GM12878 (cell line): Measurements from ENCODE around the gene CEP83. TPM values are rescaled to one million over a fixed set of nuclear protein-coding genes. Genes with fewer than 3 reads are reported as not detected.

ENCODE experiments used
- ATAC-seq: fragments of 200-7000 bp; cut with Tn5 transposase; 3 replicates; pipeline ENCODE4 v1.9.1; 2020; ENCODE audit warnings: mild to moderate bottlenecking, moderate library complexity
- BruUV-seq: library from RNA; stranded (reverse); fragments of 400-500 nt; replicated peaks from 2 replicates; lab custom pipeline; 2021; lab: Mats Ljungman, UMichigan
- CTCF ChIA-PET: fragments of 300-600 bp; sonication (Branson Sonifier 250); formaldehyde crosslinking; extraction: SDS; loops from one replicate; lab custom pipeline; 2021; ENCODE audit warnings: inconsistent platforms; lab: Yijun Ruan, JAX
- POLR2A ChIA-PET: fragments of 350-600 bp; formaldehyde crosslinking; extraction: SDS; loops from one replicate; lab custom pipeline; 2021; ENCODE audit warnings: inconsistent platforms; lab: Charles Lee
- RAD21 ChIA-PET: fragments of 300-600 bp; sonication (Branson Sonifier 250); formaldehyde crosslinking; loops from one replicate; lab custom pipeline; 2023; ENCODE audit warnings: antibody characterized with exemption; ENCODE audit not compliant: unreplicated experiment; lab: Charles Lee
- SMC1A ChIA-PET: fragments of 300-600 bp; sonication (Branson Sonifier 250); formaldehyde crosslinking; loops from one replicate; lab custom pipeline; 2023; ENCODE audit not compliant: unreplicated experiment, uncharacterized antibody; lab: Charles Lee
- DNase-seq: peaks from one replicate; pipeline ENCODE4 v3.0.0-alpha.2; 2011; ENCODE audit warnings: low read depth, low spot score
- FAIRE-seq: peaks from 3 replicates; lab custom pipeline; 2011; peaks lifted over from hg19 to GRCh38; lab: Jason Lieb, UNC
- H2AFZ ChIP-seq: 2 replicates; pipeline ENCODE4 v1.6.0; 2011; ENCODE audit warnings: low read depth, low read length, control low read depth; ENCODE audit not compliant: control insufficient read depth
- H3K27ac ChIP-seq: 2 replicates; pipeline ENCODE4 v1.5.1; 2011; ENCODE audit warnings: control low read depth; ENCODE audit not compliant: control insufficient read depth, insufficient read depth
- H3K27me3 ChIP-seq, 2 experiments: replicated peaks in 1 of 2; 2 replicates each; pipeline versions ENCODE4 v1.6.0 to v1.6.1; 2011; ENCODE audit warnings: low read length in 1 of 2; ENCODE audit not compliant: control insufficient read depth in 2 of 2, insufficient read depth in 2 of 2
- H3K36me3 ChIP-seq, 2 experiments: 2 replicates each; pipeline ENCODE4 v1.5.1; 2011; ENCODE audit warnings: low read length in 1 of 2; ENCODE audit not compliant: control insufficient read depth in 2 of 2, insufficient read depth in 2 of 2
- H3K4me1 ChIP-seq: 2 replicates; pipeline ENCODE4 v1.6.1; 2011; ENCODE audit warnings: mild to moderate bottlenecking, low read length, moderate library complexity, mixed read lengths; ENCODE audit not compliant: control insufficient read depth, insufficient read depth
- H3K4me2 ChIP-seq: 2 replicates; pipeline ENCODE4 v1.6.0; 2011; ENCODE audit warnings: control low read depth; ENCODE audit not compliant: control insufficient read depth, insufficient read depth
- H3K4me3 ChIP-seq: fragments of 200-600 bp; sonication (generic); 2 replicates; pipeline ENCODE4 v1.5.1; 2016
- H3K79me2 ChIP-seq: 2 replicates; pipeline ENCODE4 v1.6.0; 2011; ENCODE audit warnings: low read length; ENCODE audit not compliant: control insufficient read depth, insufficient read depth
- H3K9ac ChIP-seq: 2 replicates; pipeline ENCODE4 v1.8.0; 2011; ENCODE audit warnings: low read length, control low read depth, mixed read lengths; ENCODE audit not compliant: control insufficient read depth, insufficient read depth
- H3K9me3 ChIP-seq: replicated peaks from 3 replicates; pipeline ENCODE4 v1.5.1; 2011; ENCODE audit warnings: mild to moderate bottlenecking, low read length; ENCODE audit not compliant: control insufficient read depth, insufficient read depth
- H4K20me1 ChIP-seq: 2 replicates; pipeline ENCODE4 v1.6.0; 2011; ENCODE audit not compliant: control insufficient read depth, insufficient read depth
- BACH1 ChIP-seq: fragments of 450-650 bp; IDR thresholded peaks from 2 replicates; pipeline ENCODE4 v1.6.1; 2017; ENCODE audit warnings: mild to moderate bottlenecking, borderline replicate concordance
- CEBPZ ChIP-seq: fragments of 150-350 bp; IDR thresholded peaks from 2 replicates; pipeline ENCODE4 v1.6.1; 2016; ENCODE audit warnings: low read depth, low read length
- WGBS: methylation state at CpG from one replicate; pipeline ENCODE4 v1.1.6; 2016; ENCODE audit warnings: low lambda C conversion rate; ENCODE audit not compliant: insufficient replicate concordance, insufficient coverage; ENCODE audit errors: missing lambda C conversion rate; 5-methylcytosine and 5-hydroxymethylcytosine counted together
- in situ Hi-C: fragments of 300-500 bp; cut with MboI; formaldehyde crosslinking; loops from 9 replicates; pipeline ENCODE4 v1.14.3; 2018; ENCODE audit warnings: mixed read lengths
- intact Hi-C: fragments of 100-400 bp; cut with micrococcal nuclease; formaldehyde crosslinking; loops from one replicate; pipeline ENCODE4 v1.14.2; 2022; ENCODE audit not compliant: unreplicated experiment
- polyA plus RNA-seq, 11 experiments: library from polyadenylated mRNA; depleted of rRNA in 4 of 11; unstranded in 6 of 11; stranded (reverse) in 5 of 11; fragments of >200 nt; fragmentation: Nextera tagmentation in 4 of 11; fragmentation: Illumina TruSeq in 1 of 11; extraction: Ambion mirVana in 4 of 11; extraction: Trizol in 1 of 11; gene quantifications; 1 replicate in 1 of 11; 2 replicates in 10 of 11; pipeline versions ENCODE4 v1.2.1 to v1.2.3, GENCODE V29; 2011 to 2016; ENCODE audit warnings: inconsistent platforms in 2 of 11, missing spikeins in 2 of 11, low read depth in 1 of 11
- total RNA-seq, 4 experiments: library from RNA; depleted of rRNA in 3 of 4; stranded (reverse); fragments of >200 nt in 3 of 4; fragmentation: Illumina TruSeq in 1 of 4; extraction: Trizol in 1 of 4; gene quantifications; 2 replicates each; pipeline versions ENCODE4 v1.2.1 to v1.2.3, GENCODE V29; 2013 to 2021

Gene CEP83
- total and polyA plus RNA-seq, 10 of the 15 experiments (the other 5 are each of a cell fraction or from before 2014, with no cell fraction given): 4.3 to 39.0 (median 22.5) TPM

DNA sequence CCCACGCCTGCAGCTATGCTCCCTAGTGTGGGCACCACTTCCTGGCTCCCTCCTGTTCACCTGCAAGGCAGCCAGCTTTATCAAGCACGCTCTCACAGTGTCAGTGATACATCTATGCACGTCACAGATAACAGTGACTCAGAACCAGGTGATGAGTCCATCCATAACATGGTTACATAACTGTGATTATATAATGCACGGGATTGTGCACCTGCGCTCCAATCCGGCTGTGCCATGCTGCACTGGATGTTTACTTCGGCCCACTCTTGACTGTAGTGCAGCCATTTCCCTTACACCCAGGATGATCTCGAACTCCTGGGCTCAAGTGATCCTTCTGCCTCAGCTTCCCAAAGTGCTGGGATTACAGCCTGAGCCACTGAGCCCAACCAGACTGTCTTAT is 38.4 kb upstream of the CEP83 start:
- SMC1A ChIA-PET: interaction anchor here (1.7 to 1.8 kb wide), 2 partner anchors 34 to 363 kb away, joined by 3 to 4 read pairs; no protein-coding TSS in a partner anchor
- intact Hi-C loops (no loop called here), in situ Hi-C loops (no loop called here)
- TF ChIP-seq CEBPZ (0 out of 2 replicates have a peak, but pooled peaks have one; percentile 21), BACH1 (no peak)
- no peak for FAIRE-seq
- no peak for DNase-seq
- H3K27me3 ChIP-seq: no peaks in the 10 kb centered on the region
- H3K4me3 ChIP-seq: no peak overlapping the region
- POLR2A ChIA-PET: no interaction called here
- H3K27ac ChIP-seq: no peak overlapping the region
- RAD21 ChIA-PET: interaction anchor here (0.5 kb wide), 1 partner anchor 353 kb away, joined by 3 read pairs; no protein-coding TSS in a partner anchor
- no peak for ATAC-seq
- CTCF ChIA-PET: no interaction called here
- H3K36me3 ChIP-seq: no peaks in the 10 kb centered on the region
- peaks cover 9% of the 10 kb centered on the region; the same call in 1 of the 3 replicates for H3K9me3 ChIP-seq
- peaks cover 6% of the 10 kb centered on the region; the same call in 1 of the 2 replicates for H3K4me1 ChIP-seq
- H3K9ac ChIP-seq: no peak overlapping the region
- 47% methylated on average over 8 of the region's 8 CpGs for WGBS
- no peak overlapping the region for H2AFZ ChIP-seq
- H4K20me1 ChIP-seq: no peaks in the 10 kb centered on the region
- BruUV-seq: no TSS peak
- H3K4me2 ChIP-seq: no peak overlapping the region
- H3K79me2 ChIP-seq: no peaks in the 10 kb centered on the region
